ENCODE results near the gene MTUS2. TPM values are rescaled to one million over a fixed set of nuclear protein-coding genes. Genes with fewer than 3 reads are reported as not detected.

Gene MTUS2
- total and polyA plus RNA-seq, 2 donors (not counting 3 experiments of a cell fraction or from before 2014, with no cell fraction given) = not detected

- Histone ChIP-seq H3K27me3 (ENCODE audit: control insufficient read depth in 2 of 2, insufficient read depth in 2 of 2, low read length in 2 of 2) (peaks cover 2 to 5% of the 10 kb centered on the region in 2 experiments), H3K9ac (replicated peaks; ENCODE audit: extremely low read depth, insufficient read depth, low read length) (no peak overlapping the region), H3K4me3 (replicated peaks in 1 of 3; ENCODE audit: insufficient read depth in 1 of 3, low read depth in 1 of 3, low read length in 3 of 3) (no peak overlapping the region), H3K4me1 (ENCODE audit: control insufficient read depth, extremely low read depth, insufficient read depth, low read length) (no peaks in the 10 kb centered on the region), H3K27ac (ENCODE audit: insufficient read depth, low read depth, low read length) (no peak overlapping the region), H3K9me3 (replicated peaks; ENCODE audit: control insufficient read depth, insufficient read depth, low read length) (no peaks in the 10 kb centered on the region), H3K9me1 (replicated peaks; ENCODE audit: control insufficient read depth, extremely low read depth, insufficient read depth, low read length) (no peaks in the 10 kb centered on the region), H3K79me2 (ENCODE audit: control insufficient read depth, insufficient read depth, low read length) (no peaks in the 10 kb centered on the region), H3K36me3 (ENCODE audit: control insufficient read depth in 2 of 2, extremely low read depth in 1 of 2, insufficient read depth in 2 of 2, low read length in 2 of 2) (no peaks in the 10 kb centered on the region), H4K20me1 (replicated peaks; ENCODE audit: control insufficient read depth, extremely low read depth, insufficient read depth, low read length) (no peaks in the 10 kb centered on the region), H2AFZ (ENCODE audit: low read depth, low read length) (no peak overlapping the region), H3K4me2 (ENCODE audit: insufficient read depth, low read length) (no peak overlapping the region)
- FAIRE-seq (no peak), DNase-seq (ENCODE audit: low read depth, low spot score) (no peak)
- no peak for TF ChIP-seq POLR2AphosphoS5 (IDR thresholded peaks at IDR 0.05; ENCODE audit: insufficient read depth, low read depth, low read length)
- no peak for TF ChIP-seq EZH2 (IDR thresholded peaks at IDR 0.05; ENCODE audit: borderline replicate concordance, low read depth, low read length, severe bottlenecking)
- no peak for TF ChIP-seq FOS (IDR thresholded peaks at IDR 0.05; ENCODE audit: borderline replicate concordance, insufficient read depth, low read length)
- TF ChIP-seq, protein P1, sequence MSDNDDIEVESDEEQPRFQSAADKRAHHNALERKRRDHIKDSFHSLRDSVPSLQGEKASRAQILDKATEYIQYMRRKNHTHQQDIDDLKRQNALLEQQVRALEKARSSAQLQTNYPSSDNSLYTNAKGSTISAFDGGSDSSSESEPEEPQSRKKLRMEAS (IDR thresholded peaks at IDR 0.05; ENCODE audit: insufficient read depth, insufficient read length) = no peak
- no peak for TF ChIP-seq GATA2 (IDR thresholded peaks at IDR 0.05; ENCODE audit: insufficient read depth, insufficient read length, low read depth, low read length)
- no peak for TF ChIP-seq JUN (IDR thresholded peaks at IDR 0.05; ENCODE audit: borderline replicate concordance, insufficient read depth, insufficient read length, low read depth)
- no peak for TF ChIP-seq POLR2A (IDR thresholded peaks at IDR 0.05; ENCODE audit: low read depth, low read length)
- TF ChIP-seq CTCF (IDR thresholded peaks at IDR 0.05; ENCODE audit: extremely low read depth in 1 of 2, insufficient read depth in 1 of 2, low read depth in 1 of 2, low read length in 2 of 2) = no peak
- no peak for TF ChIP-seq MYC (IDR thresholded peaks at IDR 0.05; ENCODE audit: low read depth, low read length)
- dilution Hi-C loops (cut with MboI; ENCODE audit: extremely low pct_ligation_motif_present, low sequenced_read_pairs) (no loop called here), intact Hi-C loops (cut with micrococcal nuclease) (no loop called here)
- ChIA-PET CTCF (interaction anchor here (1.7 kb wide), 1 partner anchor 28 kb away, joined by 5 read pairs; no protein-coding TSS in a partner anchor), POLR2A (no interaction called here)
- BruUV-seq (replicated peaks) = no TSS peak
These were observed 662.4 kb downstream of the MTUS2 start for GRCh38 chr13:29482504-29482903.
